SHP77 treated with DMSO at 0.1 percent for 48 hours (cell line): Measurements from ENCODE around the gene TAS2R30.
"Not testable (repeated sequence)": the region's sequence is repeated elsewhere in the genome, so short reads cannot be mapped to it uniquely, and the experiment has no call there.

ENCODE experiments used
- DNase-seq: peaks from one replicate; lab custom pipeline; 2025; lab: John Stamatoyannopoulos, UW

TAS2R30 gene

DNA sequence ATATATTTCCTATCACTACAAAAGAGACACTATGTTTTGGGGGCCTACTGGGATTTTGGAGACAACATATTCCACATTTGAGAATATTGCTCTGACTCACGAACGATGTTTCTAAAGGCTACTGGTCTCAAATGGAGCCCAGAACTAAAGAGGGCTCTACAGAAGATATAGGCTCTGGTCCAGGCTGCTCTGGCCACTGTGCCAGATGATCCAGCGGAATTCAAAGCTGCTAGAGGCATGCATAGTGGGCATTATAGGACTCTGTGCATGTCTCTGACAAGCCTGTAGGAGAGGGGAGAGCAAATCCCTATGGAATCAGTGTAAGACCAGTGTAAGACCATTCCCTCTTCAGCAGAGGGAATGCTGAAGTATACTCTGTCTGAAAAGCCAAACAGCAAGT, 4.1 kb downstream of the TAS2R30 start:
- DNase-seq, result no peak

DNA sequence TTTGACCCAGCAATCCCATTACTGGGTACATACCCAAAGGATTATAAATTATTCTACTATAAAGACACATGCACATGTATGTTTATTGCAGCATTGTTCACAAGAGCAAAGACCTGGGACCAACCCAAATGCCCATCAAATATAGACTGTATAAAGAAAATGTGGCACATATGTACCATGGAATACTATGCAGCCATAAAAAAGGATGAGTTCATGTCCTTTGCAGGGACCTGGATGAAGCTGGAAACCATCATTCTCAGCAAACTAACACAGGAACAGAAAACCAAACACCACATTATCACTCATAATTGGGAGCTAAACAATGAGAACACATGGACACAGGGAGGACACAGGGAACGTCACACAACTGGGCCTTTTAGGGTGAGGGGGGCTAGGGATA, 20.3 kb downstream of the TAS2R30 start:
- not testable (repeated sequence) for DNase-seq

DNA sequence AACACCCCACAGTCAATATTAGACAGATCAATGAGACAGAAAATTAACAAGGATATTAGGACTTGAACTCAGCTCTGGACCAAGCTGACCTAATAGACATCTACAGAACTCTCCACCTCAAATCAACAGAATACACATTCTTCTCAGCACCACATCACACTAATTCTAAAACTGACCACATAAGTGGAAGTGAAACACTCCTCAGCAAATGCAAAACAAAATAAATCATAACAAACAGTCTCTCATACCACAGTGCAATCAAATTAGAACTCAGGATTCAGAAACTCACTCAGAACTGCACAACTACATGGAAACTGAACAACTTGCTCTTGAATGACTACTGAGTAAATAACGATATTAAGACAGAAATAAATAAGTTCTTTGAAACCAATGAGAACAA, 23.2 kb downstream of the TAS2R30 start:
- DNase-seq, result not testable (repeated sequence)

DNA sequence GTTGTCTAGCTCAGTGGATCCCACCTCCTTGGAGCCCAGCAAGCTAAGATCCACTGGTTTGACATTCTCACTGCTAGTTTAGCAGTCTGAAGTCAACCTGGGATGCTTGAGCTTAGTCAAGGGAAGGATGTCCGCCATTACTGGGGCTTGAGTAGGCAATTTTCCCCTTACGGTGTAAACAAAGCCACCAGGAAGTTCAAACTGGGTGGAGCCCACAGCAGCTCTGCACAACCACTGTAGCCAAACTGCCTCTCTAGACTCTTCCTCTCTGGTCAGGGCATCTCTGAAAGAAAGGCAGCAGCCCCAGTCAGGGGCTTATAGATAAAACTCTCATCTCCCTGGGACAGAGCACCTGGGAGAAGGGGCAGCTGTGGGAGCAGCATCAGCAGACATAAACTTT, 25.6 kb downstream of the TAS2R30 start:
- DNase-seq, result no peak

DNA sequence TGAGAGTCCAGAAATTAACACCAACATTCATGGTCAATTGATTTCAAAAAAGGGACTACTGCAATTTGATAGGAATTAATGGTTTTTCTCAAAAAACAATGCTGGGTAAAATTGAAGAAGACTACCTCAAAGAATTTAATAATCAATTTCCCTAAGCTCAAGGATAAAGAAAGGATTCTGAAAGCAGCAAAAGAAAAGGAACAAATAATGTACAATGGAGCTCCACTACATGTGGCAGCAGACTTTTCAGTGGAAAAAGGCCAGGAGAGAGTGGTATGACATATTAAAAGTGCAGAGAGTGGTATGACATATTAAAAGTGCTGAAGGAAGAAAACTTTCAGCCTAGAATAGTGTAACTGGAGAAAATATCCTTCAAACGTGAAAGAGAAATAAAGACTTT, 26.7 kb downstream of the TAS2R30 start:
- no peak for DNase-seq

DNA sequence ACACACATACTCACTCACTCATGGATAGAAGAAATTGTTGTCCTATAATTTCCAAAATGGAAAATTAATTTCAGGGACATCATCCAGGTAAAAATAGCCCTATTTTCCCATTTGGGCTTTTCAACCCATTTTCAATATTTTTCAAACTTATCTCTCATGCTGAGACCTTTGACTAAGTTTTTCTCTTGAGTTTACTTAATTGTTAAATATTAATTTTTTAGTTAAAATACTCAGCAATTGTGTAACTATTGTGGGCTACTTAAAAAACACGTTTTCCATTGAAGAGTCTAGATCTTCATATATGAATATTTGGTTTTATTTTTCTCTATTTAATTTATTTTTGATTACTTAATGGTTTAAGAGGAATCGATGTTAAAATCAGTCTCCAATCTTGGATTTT, 28.2 kb downstream of the TAS2R30 start:
- no peak for DNase-seq

DNA sequence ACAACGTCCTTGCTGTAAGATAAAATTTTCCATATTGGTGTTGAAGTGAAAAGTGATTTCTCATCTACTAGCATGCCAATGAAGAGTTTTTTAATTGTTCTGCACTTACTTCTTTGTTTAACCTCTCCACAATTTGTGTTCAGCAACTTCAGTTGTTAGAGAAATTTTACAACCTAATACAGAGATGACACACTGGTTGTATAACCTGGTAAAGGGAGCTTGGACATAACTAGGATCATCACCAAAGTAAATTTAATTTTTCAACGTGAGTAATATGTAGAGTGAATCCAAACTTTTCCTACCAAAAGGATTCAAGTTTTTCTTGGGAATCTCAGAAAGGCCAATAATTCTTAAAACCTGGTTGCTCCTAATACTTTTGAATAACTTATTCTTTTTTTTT, 28.9 kb downstream of the TAS2R30 start:
- no peak for DNase-seq

DNA sequence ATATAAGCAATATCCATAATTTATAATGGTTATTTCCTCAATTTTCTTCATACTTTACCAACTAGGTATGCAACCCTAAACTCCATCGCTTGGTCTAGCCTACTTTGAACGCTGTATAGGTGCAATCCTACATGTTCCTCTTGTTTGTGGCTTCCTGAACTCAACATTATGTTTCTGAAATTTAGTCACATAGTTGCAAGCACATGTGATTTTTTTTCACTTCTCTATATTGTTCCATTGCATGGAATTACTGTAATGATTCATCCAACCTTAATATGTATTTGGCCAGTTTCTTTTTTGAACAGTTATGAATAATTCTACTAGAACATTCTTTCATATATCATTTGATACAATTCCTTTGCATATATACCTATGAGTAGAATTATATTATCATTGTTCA, 39.5 kb downstream of the TAS2R30 start:
- DNase-seq, result not testable (repeated sequence)

DNA sequence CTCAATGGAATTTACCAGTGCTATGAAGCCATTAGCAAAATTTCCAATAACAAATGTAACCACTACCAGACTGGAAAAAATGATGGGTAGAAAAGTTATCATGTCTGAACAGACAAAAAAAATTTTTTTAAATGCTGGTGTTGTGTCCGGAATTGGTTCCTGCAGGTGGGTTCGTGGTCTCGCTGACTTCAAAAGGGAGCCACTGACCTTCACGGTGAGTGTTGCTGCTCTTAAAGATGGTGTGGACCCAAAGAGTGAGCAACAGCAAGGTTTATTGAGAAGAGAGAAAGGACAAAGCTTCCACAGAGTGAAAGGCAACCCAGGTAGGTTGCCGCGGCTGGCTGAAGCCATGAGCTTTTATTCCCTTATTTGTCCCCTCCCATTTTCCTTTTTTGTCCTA, 42.3 kb downstream of the TAS2R30 start, which contains the start of gene TAS2R43:
Gene TAS2R43 (minus strand): TSS at position 186 of the 400 bp plus-strand sequence. CDS start 84 bp downstream, at position 102.
- DNase-seq, result no peak

DNA sequence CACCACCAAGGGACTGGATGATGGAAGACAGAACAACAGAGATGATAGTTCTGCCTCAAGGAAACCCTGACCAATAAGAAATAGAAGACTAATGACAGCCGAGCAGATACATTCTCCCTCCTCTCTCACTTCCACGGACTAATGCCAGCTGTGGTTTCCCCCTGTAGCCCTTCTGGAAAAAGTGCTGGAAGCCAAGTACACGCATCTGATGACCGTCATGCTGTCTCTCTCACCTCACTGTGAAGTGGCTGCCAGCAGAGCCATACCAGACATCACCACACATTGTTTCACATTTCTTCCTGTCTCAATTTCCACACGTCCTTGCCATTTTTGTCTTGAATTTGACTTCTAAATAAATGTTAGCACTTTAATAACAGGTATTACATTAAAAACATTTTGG, 45.2 kb downstream of the TAS2R30 start:
- DNase-seq, result no peak

DNA sequence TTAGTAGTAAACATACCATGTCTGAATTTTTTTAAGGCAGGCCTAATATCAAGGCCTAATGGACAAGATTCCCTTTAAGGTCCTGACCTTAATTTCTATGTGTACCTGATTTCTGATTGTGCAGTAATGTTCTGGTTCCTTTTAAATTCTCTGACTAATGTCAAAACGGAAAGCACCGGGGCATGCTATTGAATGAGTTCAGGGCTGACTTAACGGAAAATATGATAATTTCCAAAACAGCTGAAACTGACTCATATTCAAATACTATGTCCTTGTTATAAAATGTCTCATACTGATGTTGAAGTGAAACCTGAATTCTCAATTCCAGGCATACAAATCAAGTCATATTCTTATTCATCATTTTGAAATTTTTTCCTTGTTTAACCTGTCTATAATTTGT, 49.0 kb downstream of the TAS2R30 start:
- DNase-seq, result no peak
